ENCODE results near the gene AMH. TPM values are rescaled to one million over a fixed set of nuclear protein-coding genes. Genes with fewer than 3 reads are reported as not detected.

AMH gene
- total and polyA plus RNA-seq, 12 donors: 0.15 to 1.0 (median 0.41) TPM

GRCh38 chr19:2269244-2270156, 20.4 kb downstream of the AMH start:
- WGBS, 2 donors: 1% methylated on average over 97 to 103 of the region's 103 CpGs
- no peaks in the 10 kb centered on the region for H3K9me3 ChIP-seq
- intact Hi-C loops (cut with DNase I): loop anchor here (1.0 to 10.0 kb wide), 10 partner anchors 32 to 125 kb away; partner anchors contain the start of genes PLEKHJ1 (in 5 of the 10), SF3A2 (in 5 of the 10), AP3D1 (in 2 of the 10) and DOT1L (in 1 of the 10)
- no peaks in the 10 kb centered on the region for H3K27me3 ChIP-seq
- peaks cover 0 to 32% (median 14%) of the 10 kb centered on the region in 9 donors for H3K36me3 ChIP-seq
- ATAC-seq (peak; percentile 86 to 93 (median 90)), DNase-seq (peak; percentile 99)
- peak in 1 of 9 donors; percentile 17 for TF ChIP-seq CTCF (IDR thresholded peaks at IDR 0.05)
- H3K27ac ChIP-seq: peak overlapping the region; percentile 94 to 100 (median 99)
- H3K4me1 ChIP-seq: peaks cover 15 to 78% (median 47%) of the 10 kb centered on the region in 9 donors
- H3K4me3 ChIP-seq: peak overlapping the region; percentile 89 to 100 (median 100)

GRCh38 chr19:2270157-2270422, 21.0 kb downstream of the AMH start:
- ATAC-seq (peak in 4 of 8 donors; percentile 6 to 13 (median 10)), DNase-seq (peak; percentile 51 to 61)
- Histone ChIP-seq H3K27ac (peak overlapping the region; percentile 94 to 100 (median 99)), H3K27me3 (no peaks in the 10 kb centered on the region), H3K36me3 (peaks cover 0 to 32% (median 14%) of the 10 kb centered on the region in 9 donors), H3K9me3 (no peaks in the 10 kb centered on the region), H3K4me1 (peaks cover 15 to 78% (median 47%) of the 10 kb centered on the region in 9 donors), H3K4me3 (peak overlapping the region; percentile 89 to 100 (median 100))
- intact Hi-C loops (cut with DNase I): loop anchor here in 9 of 10 donors (2.0 to 10.0 kb wide), 8 partner anchors 33 to 125 kb away; partner anchors contain the start of genes PLEKHJ1 (in 3 of the 9), SF3A2 (in 3 of the 9) and AP3D1 (in 2 of the 9)
- no peak for TF ChIP-seq CTCF (IDR thresholded peaks at IDR 0.05)
- 1% methylated on average over 30 of the region's 30 CpGs for WGBS, 2 donors

- H3K4me3 ChIP-seq: peak overlapping the region; percentile 89 to 100 (median 100)
- peaks cover 0 to 35% (median 14%) of the 10 kb centered on the region in 9 donors for H3K36me3 ChIP-seq
- intact Hi-C loops (cut with DNase I): loop anchor here in 9 of 10 donors (2.0 to 10.0 kb wide), 8 partner anchors 33 to 124 kb away; partner anchors contain the start of genes PLEKHJ1 (in 3 of the 9), SF3A2 (in 3 of the 9) and AP3D1 (in 2 of the 9)
- peaks cover 19 to 77% (median 52%) of the 10 kb centered on the region in 9 donors for H3K4me1 ChIP-seq
- no peak for TF ChIP-seq CTCF (IDR thresholded peaks at IDR 0.05)
- DNase-seq: peak; percentile 88 to 89
- 0 to 1% methylated on average over 78 to 88 of the region's 88 CpGs for WGBS, 2 donors
- H3K27ac ChIP-seq: peak overlapping the region; percentile 94 to 100 (median 99)
- no peaks in the 10 kb centered on the region for H3K9me3 ChIP-seq
- H3K27me3 ChIP-seq: no peaks in the 10 kb centered on the region
- ATAC-seq: peak; percentile 47 to 64 (median 52)
These were observed 21.5 kb downstream of the AMH start for GRCh38 chr19:2270423-2271233.
